ENCODE results near the gene TNRC18. TPM values are rescaled to one million over a fixed set of nuclear protein-coding genes. Genes with fewer than 3 reads are reported as not detected.

TNRC18 gene
- total RNA-seq, 2 donors from 2014 or later: 182 to 244 TPM

- Histone ChIP-seq H3K9me3 (no peaks in the 10 kb centered on the region), H3K4me3 (no peak overlapping the region), H3K27ac (no peak overlapping the region), H3K27me3 (replicated peaks; ENCODE audit: insufficient read depth) (no peaks in the 10 kb centered on the region), H3K4me1 (ENCODE audit: control insufficient read depth in 1 of 2, low read depth in 2 of 2) (no peaks in the 10 kb centered on the region), H3K36me3 (no peaks in the 10 kb centered on the region)
- ATAC-seq (ENCODE audit: insufficient number of reproducible peaks, low FRiP score, low read depth) (peak; percentile 22), DNase-seq (ENCODE audit: low spot score) (no peak)
- TF ChIP-seq CTCF (IDR thresholded peaks at IDR 0.05): peak; percentile 73
These were observed 27.1 kb upstream of the TNRC18 start for GRCh38 chr7:5450549-5451327.

- no peak for ATAC-seq (ENCODE audit: insufficient number of reproducible peaks, low FRiP score, low read depth)
These were observed 24.9 kb upstream of the TNRC18 start for GRCh38 chr7:5448378-5449037.

GRCh38 chr7:5445981-5446594 is 22.5 kb upstream of the TNRC18 start:
- no peak for ATAC-seq (ENCODE audit: insufficient number of reproducible peaks, low FRiP score, low read depth)

More at GRCh38 chr7:5448378-5449037, 24.9 kb upstream of the TNRC18 start:
- no peak for TF ChIP-seq CTCF (IDR thresholded peaks at IDR 0.05)
- Histone ChIP-seq H3K4me1 (ENCODE audit: control insufficient read depth in 1 of 2, low read depth in 2 of 2) (peaks cover 0 to 3% of the 10 kb centered on the region in 2 donors), H3K27ac (no peak overlapping the region), H3K4me3 (no peak overlapping the region), H3K36me3 (no peaks in the 10 kb centered on the region), H3K27me3 (replicated peaks; ENCODE audit: insufficient read depth) (no peaks in the 10 kb centered on the region), H3K9me3 (no peaks in the 10 kb centered on the region)
- no peak for DNase-seq (ENCODE audit: low spot score)

GRCh38 chr7:5443678-5444077 is 20.0 kb upstream of the TNRC18 start:
- H3K27me3 ChIP-seq (replicated peaks; ENCODE audit: insufficient read depth): no peaks in the 10 kb centered on the region
- H3K9me3 ChIP-seq: no peaks in the 10 kb centered on the region
- TF ChIP-seq CTCF (IDR thresholded peaks at IDR 0.05): no peak
- DNase-seq (ENCODE audit: low spot score) (no peak), ATAC-seq (ENCODE audit: insufficient number of reproducible peaks, low FRiP score, low read depth) (no peak)
- H3K4me3 ChIP-seq: no peak overlapping the region
- no peaks in the 10 kb centered on the region for H3K36me3 ChIP-seq
- peaks cover 6 to 26% of the 10 kb centered on the region in 2 donors for H3K4me1 ChIP-seq (ENCODE audit: control insufficient read depth in 1 of 2, low read depth in 2 of 2)
- H3K27ac ChIP-seq: no peak overlapping the region

More at GRCh38 chr7:5445981-5446594, 22.5 kb upstream of the TNRC18 start:
- Histone ChIP-seq H3K9me3 (no peaks in the 10 kb centered on the region), H3K4me3 (no peak overlapping the region), H3K27me3 (replicated peaks; ENCODE audit: insufficient read depth) (no peaks in the 10 kb centered on the region), H3K27ac (no peak overlapping the region), H3K36me3 (no peaks in the 10 kb centered on the region), H3K4me1 (ENCODE audit: control insufficient read depth in 1 of 2, low read depth in 2 of 2) (peaks cover 6 to 15% of the 10 kb centered on the region in 2 donors)
- no peak for DNase-seq (ENCODE audit: low spot score)
- no peak for TF ChIP-seq CTCF (IDR thresholded peaks at IDR 0.05)

- ATAC-seq (ENCODE audit: insufficient number of reproducible peaks, low FRiP score, low read depth) (no peak), DNase-seq (ENCODE audit: low spot score) (no peak)
- Histone ChIP-seq H3K27me3 (replicated peaks; ENCODE audit: insufficient read depth) (no peaks in the 10 kb centered on the region), H3K27ac (no peak overlapping the region), H3K4me3 (no peak overlapping the region), H3K4me1 (ENCODE audit: control insufficient read depth in 1 of 2, low read depth in 2 of 2) (peaks cover 6 to 35% of the 10 kb centered on the region in 2 donors), H3K36me3 (no peaks in the 10 kb centered on the region), H3K9me3 (no peaks in the 10 kb centered on the region)
- TF ChIP-seq CTCF (IDR thresholded peaks at IDR 0.05): no peak
These were observed 19.2 kb upstream of the TNRC18 start for GRCh38 chr7:5442757-5443305.

Data from thoracic aorta (tissue), 2 donors.